ENCODE data around the gene JARID2. TPM values are rescaled to one million over a fixed set of nuclear protein-coding genes. Genes with fewer than 3 reads are reported as not detected.

Gene JARID2
- polyA plus RNA-seq, 1 of the 3 experiments (the other 2 are of a cell fraction) = 3.4 TPM

GRCh38 chr6:15248451-15249370, 2.8 kb downstream of the JARID2 start:
- Histone ChIP-seq H3K4me1 (ENCODE audit: control insufficient read depth in 1 of 2, insufficient read depth in 2 of 2, low read depth in 1 of 2, low read length in 1 of 2) (peaks cover 7 to 10% of the 10 kb centered on the region in 2 experiments; a peak in 2 of 4 replicates), H3K9me2 (no peaks in the 10 kb centered on the region), H2AFZ (ENCODE audit: low read depth) (peak overlapping the region; percentile 82), H3K79me2 (ENCODE audit: insufficient read depth) (peaks cover 63% of the 10 kb centered on the region), H3K27ac (ENCODE audit: low read depth in 2 of 2, low read length in 1 of 2) (peak overlapping the region; percentile 79 to 89), H4K20me1 (ENCODE audit: insufficient read depth) (no peaks in the 10 kb centered on the region; the same call in 1 of the 2 replicates), H3K4me3 (ENCODE audit: low read depth in 2 of 2, low read length in 1 of 2) (peak overlapping the region; percentile 67 to 78), H3K9me3 (0 out of 2 replicates have a peak, but pooled peaks cover 4% of the 10 kb centered on the region), H3K36me3 (replicated peaks in 1 of 2; ENCODE audit: control insufficient read depth in 1 of 2, insufficient read depth in 2 of 2, low read length in 1 of 2) (no peaks in the 10 kb centered on the region), H3F3A (replicated peaks; ENCODE audit: insufficient read depth) (peaks cover 4% of the 10 kb centered on the region), H3K27me3 (ENCODE audit: insufficient read depth) (no peaks in the 10 kb centered on the region), H3K9ac (peak overlapping the region; percentile 64), H3K4me2 (peak overlapping the region; percentile 82)
- no peak for TF ChIP-seq NFIC (IDR thresholded peaks at IDR 0.05; ENCODE audit: borderline replicate concordance)
- TF ChIP-seq TEAD4 (IDR thresholded peaks at IDR 0.05; ENCODE audit: borderline replicate concordance, insufficient read depth) = no peak
- TF ChIP-seq, protein P1, sequence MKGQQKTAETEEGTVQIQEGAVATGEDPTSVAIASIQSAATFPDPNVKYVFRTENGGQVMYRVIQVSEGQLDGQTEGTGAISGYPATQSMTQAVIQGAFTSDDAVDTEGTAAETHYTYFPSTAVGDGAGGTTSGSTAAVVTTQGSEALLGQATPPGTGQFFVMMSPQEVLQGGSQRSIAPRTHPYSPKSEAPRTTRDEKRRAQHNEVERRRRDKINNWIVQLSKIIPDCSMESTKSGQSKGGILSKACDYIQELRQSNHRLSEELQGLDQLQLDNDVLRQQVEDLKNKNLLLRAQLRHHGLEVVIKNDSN (IDR thresholded peaks at IDR 0.05; ENCODE audit: borderline replicate concordance, low read depth) = no peak
- TF ChIP-seq POLR2AphosphoS5 (IDR thresholded peaks at IDR 0.05; ENCODE audit: low read depth, low read length) = 0 out of 2 replicates have a peak, but pooled peaks have one; percentile 23
- TF ChIP-seq, protein P2, sequence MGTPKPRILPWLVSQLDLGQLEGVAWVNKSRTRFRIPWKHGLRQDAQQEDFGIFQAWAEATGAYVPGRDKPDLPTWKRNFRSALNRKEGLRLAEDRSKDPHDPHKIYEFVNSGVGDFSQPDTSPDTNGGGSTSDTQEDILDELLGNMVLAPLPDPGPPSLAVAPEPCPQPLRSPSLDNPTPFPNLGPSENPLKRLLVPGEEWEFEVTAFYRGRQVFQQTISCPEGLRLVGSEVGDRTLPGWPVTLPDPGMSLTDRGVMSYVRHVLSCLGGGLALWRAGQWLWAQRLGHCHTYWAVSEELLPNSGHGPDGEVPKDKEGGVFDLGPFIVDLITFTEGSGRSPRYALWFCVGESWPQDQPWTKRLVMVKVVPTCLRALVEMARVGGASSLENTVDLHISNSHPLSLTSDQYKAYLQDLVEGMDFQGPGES (IDR thresholded peaks at IDR 0.05; ENCODE audit: low read depth, low read length) = no peak
- TF ChIP-seq JUND (IDR thresholded peaks at IDR 0.05) = no peak
- peak; percentile 35 for TF ChIP-seq CTCF (IDR thresholded peaks at IDR 0.05)
- TF ChIP-seq RFX5 (IDR thresholded peaks at IDR 0.05; ENCODE audit: low read length) = 0 out of 2 replicates have a peak, but pooled peaks have one; percentile 55
- 0 out of 2 replicates have a peak, but pooled peaks have one; percentile 2 for TF ChIP-seq PBX3 (IDR thresholded peaks at IDR 0.05)
- TF ChIP-seq GABPA (IDR thresholded peaks at IDR 0.05; ENCODE audit: low read depth) = 0 out of 2 replicates have a peak, but pooled peaks have one; percentile 31
- TF ChIP-seq TAF1 (IDR thresholded peaks at IDR 0.05; ENCODE audit: borderline replicate concordance, low read depth, low read length) = peak; percentile 21; the same call in 1 of the 2 replicates
- no peak for TF ChIP-seq EZH2phosphoT487 (IDR thresholded peaks at IDR 0.05; ENCODE audit: borderline replicate concordance, low read depth)
- TF ChIP-seq, protein P3, sequence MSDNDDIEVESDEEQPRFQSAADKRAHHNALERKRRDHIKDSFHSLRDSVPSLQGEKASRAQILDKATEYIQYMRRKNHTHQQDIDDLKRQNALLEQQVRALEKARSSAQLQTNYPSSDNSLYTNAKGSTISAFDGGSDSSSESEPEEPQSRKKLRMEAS (IDR thresholded peaks at IDR 0.05; ENCODE audit: low read depth) = no peak; the same call in 1 of the 2 replicates
- peak; percentile 11; the same call in 1 of the 2 replicates for TF ChIP-seq RAD21 (IDR thresholded peaks at IDR 0.05; ENCODE audit: low read length)
- TF ChIP-seq USF2 (IDR thresholded peaks at IDR 0.05; ENCODE audit: borderline replicate concordance, low read depth, low read length) = no peak
- TF ChIP-seq CHD2 (IDR thresholded peaks at IDR 0.05; ENCODE audit: low read length, partially characterized antibody) = peak; percentile 59
- TF ChIP-seq NRF1 (IDR thresholded peaks at IDR 0.05; ENCODE audit: low read depth, low read length) = peak; percentile 35
- 0 out of 2 replicates have a peak, but pooled peaks have one; percentile 3 for TF ChIP-seq TCF12 (IDR thresholded peaks at IDR 0.05)
- ChIA-PET POLR2A (interaction anchor here (0.6 to 1.2 kb wide), 2 partner anchors 141 to 1038 kb away, joined by 3 to 4 read pairs; no protein-coding TSS in a partner anchor), CTCF (interaction anchor here (0.5 to 1.9 kb wide), 6 partner anchors 96 to 719 kb away, joined by 3 to 9 read pairs (median 4); no protein-coding TSS in a partner anchor)
- WGBS (ENCODE audit: low lambda C conversion rate) = 0% methylated on average over 12 of the region's 83 CpGs
- peak; percentile 96 for DNase-seq

Measured in SK-N-SH (cell line).